Endothelial cell of umbilical vein (primary cell): ENCODE data around the gene LANCL2.

Experiments
- EZH2 ChIP-seq: IDR thresholded peaks from 2 replicates; pipeline ENCODE4 v1.6.1; 2012; ENCODE audit warnings: borderline replicate concordance, low read depth, mild to moderate bottlenecking, moderate library complexity, low read length, inconsistent platforms; ENCODE audit not compliant: severe bottlenecking
- MAX ChIP-seq: IDR thresholded peaks from 2 replicates; pipeline ENCODE4 v1.6.1; 2011; ENCODE audit not compliant: insufficient read depth, insufficient read length
- MYC ChIP-seq: IDR thresholded peaks from one replicate; pipeline ENCODE4 v1.6.1; 2011; ENCODE audit warnings: mild to moderate bottlenecking, low read depth, low read length
- POLR2A ChIP-seq: IDR thresholded peaks from 2 replicates; pipeline ENCODE4 v1.6.1; 2012; ENCODE audit warnings: low read depth, mild to moderate bottlenecking, control low read depth, low read length
- POLR2AphosphoS5 ChIP-seq: IDR thresholded peaks from 2 replicates; pipeline ENCODE4 v1.6.1; 2012; ENCODE audit warnings: low read depth, mild to moderate bottlenecking, control low read depth, low read length, moderate library complexity; ENCODE audit not compliant: insufficient read depth
- TF ChIP-seq, protein P1 (sequence below), 2 donors: IDR thresholded peaks; 1 replicate in 1 of 2; 2 replicates in 1 of 2; pipeline ENCODE4 v1.5.1; 2011; ENCODE audit warnings: low read length in 2 of 2, mild to moderate bottlenecking in 2 of 2, moderate library complexity in 2 of 2, control low read depth in 1 of 2, inconsistent platforms in 1 of 2, low read depth in 1 of 2; ENCODE audit not compliant: insufficient read depth in 1 of 2; ENCODE audit errors: extremely low read depth in 1 of 2

- TF ChIP-seq EZH2 (no peak), POLR2A (no peak), POLR2AphosphoS5 (no peak), MAX (no peak), MYC (no peak)
- TF ChIP-seq, protein P1, sequence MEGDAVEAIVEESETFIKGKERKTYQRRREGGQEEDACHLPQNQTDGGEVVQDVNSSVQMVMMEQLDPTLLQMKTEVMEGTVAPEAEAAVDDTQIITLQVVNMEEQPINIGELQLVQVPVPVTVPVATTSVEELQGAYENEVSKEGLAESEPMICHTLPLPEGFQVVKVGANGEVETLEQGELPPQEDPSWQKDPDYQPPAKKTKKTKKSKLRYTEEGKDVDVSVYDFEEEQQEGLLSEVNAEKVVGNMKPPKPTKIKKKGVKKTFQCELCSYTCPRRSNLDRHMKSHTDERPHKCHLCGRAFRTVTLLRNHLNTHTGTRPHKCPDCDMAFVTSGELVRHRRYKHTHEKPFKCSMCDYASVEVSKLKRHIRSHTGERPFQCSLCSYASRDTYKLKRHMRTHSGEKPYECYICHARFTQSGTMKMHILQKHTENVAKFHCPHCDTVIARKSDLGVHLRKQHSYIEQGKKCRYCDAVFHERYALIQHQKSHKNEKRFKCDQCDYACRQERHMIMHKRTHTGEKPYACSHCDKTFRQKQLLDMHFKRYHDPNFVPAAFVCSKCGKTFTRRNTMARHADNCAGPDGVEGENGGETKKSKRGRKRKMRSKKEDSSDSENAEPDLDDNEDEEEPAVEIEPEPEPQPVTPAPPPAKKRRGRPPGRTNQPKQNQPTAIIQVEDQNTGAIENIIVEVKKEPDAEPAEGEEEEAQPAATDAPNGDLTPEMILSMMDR (IDR thresholded peaks at IDR 0.05; ENCODE audit: extremely low read depth in 1 of 2, insufficient read depth in 1 of 2, low read depth in 1 of 2, low read length in 2 of 2), result no peak
These were observed 84.9 kb downstream of the LANCL2 start for GRCh38 chr7:55449992-55450535.
